GM21717 (cell line): Measurements from ENCODE around the gene DCXR.

Experiments used
- ATAC-seq: cut with Tn5 transposase; IDR thresholded peaks from one replicate; pipeline ENCODE4 v1.9.1; 2021; ENCODE audit warnings: mild to moderate bottlenecking, moderate library complexity; ENCODE audit not compliant: unreplicated experiment

DCXR gene

DNA sequence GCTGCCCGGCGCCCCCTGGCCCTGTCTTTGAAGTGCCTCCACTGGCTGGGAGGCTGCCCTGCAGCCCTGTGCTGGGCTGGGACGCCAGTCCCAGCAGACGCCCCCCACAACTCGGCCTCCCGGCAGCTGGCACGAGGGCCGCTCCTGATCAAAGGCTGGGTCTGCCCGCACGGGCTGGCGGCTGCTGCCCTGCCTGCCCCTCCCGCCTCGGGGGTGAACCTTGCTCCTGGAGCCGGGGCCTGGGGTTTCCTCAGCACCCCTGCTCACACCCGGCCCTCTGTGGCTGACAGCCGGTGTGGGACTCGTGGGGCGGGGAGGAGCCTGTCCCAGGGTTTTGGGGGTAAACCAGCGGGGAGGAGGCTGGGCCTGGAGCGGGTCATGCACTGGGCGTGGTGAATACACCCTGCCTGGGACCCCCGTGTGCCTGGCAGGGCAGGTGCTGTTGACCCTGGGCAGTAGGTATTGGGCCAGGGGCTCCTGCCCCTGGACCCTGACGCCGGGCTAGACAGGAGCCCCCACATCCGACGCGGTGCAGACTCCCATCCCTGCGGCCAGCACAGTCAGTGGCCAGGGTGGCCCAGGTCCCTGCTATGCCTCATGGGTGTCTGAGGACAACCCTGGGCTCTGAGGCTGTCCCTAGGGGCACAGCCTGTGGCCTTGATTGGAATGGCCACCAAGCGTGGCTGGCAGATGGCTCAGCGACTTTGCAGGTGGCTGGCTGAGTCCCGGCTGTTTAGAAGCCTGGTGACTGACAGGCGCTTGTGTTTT is 36.5 kb downstream of the DCXR start:
- no peak for ATAC-seq

DNA sequence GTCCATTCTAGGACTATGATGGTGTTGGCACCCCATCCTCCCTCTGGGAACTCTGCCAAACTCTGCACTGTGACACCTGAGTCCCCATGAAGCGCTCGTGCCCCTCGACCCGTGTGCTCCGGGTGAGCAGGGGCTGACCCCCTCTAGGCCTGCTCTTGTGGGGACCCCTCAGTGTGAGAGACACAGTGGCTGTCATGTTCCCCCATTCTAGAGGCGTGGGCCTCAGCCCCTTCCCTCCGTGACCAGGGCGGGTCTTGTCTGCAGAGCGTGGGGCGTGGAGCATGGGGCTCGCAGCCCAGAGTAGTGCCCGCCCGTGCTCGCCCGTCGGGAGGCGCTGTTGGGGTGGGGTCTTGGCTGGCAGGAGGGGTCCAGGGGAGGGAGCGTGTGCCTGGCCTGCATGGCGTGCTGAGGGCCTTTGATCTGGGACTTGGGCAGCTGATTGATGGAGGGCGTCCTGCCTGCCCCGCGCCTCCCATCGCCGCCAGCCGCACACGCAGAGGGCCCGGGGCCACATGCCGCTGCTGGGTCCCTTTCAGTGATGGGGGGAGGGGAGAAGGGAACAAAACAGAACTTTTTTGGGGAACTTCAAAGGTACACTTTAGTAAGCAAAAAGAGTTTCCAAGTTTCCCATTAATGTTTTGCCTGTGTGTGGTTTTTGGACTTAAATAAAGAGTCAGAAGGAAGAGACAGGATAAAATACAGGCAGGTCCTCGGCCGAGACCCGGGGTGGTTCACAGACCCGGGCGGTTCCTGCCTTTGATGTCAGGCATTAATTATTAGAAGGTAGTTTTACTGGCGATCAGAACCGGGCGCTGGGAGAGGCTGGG is 37.3 kb downstream of the DCXR start:
- ATAC-seq, result no peak

GRCh38 chr17:81999587-81999975 is 37.9 kb downstream of the DCXR start:
- no peak for ATAC-seq

GRCh38 chr17:81998691-81999438 is 38.6 kb downstream of the DCXR start:
- ATAC-seq, result no peak

DNA sequence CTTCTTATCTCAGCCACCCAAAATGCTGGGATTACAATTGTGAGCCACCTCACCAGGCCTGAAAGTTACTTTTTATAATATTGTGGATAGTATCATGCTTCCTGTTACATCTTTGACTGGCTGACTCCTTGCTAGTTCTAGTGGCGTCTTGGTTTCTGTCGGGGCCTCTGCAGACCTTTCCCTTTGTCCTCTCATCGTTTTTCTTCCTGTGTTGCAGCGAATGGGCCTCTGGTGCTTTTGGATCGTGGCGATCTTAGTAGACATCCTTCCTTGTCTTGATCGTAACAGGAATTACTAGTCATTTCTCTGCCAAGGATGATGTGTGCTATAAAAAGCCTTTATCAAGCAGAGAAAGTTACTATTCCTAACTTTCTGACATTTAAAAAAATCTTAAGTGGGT is 39.3 kb downstream of the DCXR start:
- no peak for ATAC-seq

- ATAC-seq, result no peak
These were observed 40.6 kb downstream of the DCXR start for GRCh38 chr17:81996757-81997441.

DNA sequence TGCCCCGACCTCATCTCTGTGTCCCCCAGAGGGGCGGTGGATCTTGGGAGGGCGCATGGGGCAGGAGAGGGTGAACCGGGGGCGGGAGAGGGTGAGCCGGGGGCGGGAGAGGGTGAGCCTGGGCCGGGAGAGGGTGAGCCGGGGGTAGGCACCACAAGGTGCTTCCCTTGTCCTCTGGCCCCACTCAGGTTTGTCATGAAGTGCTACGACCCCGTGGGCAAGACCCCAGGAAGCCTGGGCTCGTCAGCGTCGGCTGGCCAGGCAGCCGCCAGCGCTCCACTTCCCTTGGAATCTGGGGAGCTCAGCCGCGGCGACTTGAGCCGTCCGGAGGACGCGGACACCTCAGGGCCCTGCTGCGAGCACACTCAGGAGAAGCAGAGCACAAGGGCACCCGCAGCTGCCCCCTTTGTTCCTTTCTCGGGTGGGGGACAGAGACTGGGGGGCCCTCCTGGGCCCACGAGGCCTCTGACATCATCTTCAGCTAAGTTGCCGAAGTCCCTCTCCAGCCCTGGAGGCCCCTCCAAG is 41.2 kb downstream of the DCXR start:
- ATAC-seq, result no peak

GRCh38 chr17:81995463-81996231 is 41.9 kb downstream of the DCXR start:
- no peak for ATAC-seq

GRCh38 chr17:81994593-81995462 is 42.7 kb downstream of the DCXR start:
- no peak for ATAC-seq

DNA sequence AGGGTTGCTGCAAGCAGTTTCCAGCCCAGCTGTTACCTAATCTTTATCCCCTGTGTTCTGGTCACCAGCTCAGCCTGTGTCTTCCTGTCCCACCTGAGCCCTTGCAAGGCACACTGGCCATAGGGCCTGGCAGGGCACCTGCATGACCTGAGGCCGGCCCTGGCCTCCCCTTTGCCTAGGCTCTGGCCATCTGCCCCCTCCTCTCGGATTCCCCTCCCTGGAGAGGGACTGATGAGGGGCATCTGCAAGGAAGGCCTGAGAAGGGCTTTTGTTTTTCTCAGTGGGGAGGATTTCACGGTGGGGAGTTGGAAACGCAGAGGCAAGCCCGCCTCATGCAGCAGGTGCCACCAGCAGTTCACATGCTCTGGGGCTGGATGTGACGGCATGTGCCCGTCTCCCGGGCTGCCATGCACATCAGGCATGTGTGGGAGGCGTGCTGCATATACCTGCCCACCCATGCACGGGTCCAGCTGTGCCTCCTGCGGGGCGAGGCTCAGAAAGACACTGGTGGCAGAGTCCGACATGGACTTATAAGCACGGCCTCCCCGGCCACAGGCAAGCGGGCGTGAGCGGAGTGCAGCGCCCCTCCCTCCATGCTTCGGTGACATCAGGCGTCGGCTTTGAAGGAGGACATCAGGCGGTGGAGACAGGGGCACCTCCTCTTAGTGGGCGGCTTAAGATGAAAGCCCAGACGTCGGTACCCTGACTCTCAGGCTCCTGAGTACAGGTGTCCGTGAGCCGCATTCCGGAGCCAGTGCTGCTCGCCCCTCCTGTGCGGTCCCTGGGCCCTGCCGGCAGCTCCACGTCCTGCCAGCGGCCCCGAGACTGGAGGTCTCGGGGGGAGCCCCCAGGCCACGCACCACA is 43.5 kb downstream of the DCXR start:
- no peak for ATAC-seq

DNA sequence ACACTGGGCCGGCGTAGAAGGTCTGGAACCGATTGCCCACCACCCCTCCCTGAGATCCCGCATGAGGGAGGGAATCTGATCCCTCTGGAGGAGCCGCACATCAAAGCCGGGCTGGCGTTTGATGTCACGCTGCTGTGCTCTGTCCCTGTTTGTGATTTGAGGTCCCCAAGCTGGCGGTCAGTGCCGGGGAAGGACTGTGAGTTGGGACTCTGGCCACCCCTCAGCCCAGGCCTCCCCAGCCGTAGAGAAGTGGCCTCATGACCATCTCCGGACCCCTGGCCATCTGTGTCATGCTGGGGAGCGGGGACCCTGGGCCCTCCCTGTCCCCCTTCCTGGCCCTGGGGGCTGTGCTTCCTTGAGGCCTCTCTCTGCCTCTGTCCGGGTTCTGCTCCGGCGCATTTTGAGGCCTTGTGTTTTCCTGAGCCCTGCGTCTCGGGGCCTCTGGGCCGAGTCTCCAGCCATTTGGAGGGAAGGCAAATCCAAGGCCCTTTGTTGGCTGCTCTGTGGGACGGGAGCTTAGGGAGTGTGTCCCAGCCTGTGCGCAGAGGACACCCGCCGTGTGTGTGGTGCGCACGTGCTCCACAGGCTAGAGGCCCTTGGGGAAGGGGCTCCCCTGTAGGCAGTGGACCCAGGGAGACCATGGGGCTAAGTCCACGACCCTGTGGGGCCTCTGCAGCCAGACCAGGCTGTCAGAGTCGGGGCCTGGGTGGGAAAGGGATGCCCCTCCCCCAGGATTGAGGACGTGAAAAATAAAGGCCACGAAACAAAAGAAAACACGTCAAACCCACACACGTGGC is 45.0 kb downstream of the DCXR start:
- no peak for ATAC-seq

- no peak for ATAC-seq
These were observed 45.7 kb downstream of the DCXR start for GRCh38 chr17:81991684-81992305.

- no peak for ATAC-seq
These were observed 46.4 kb downstream of the DCXR start for GRCh38 chr17:81990836-81991683.

- no peak for ATAC-seq
These were observed 50.2 kb downstream of the DCXR start for GRCh38 chr17:81987161-81987770.

- ATAC-seq, result no peak
These were observed 50.9 kb downstream of the DCXR start for GRCh38 chr17:81986606-81987005.
